HG03342 (cell line): ENCODE results near the gene DNAJC13.

Experiments used
- ATAC-seq: cut with Tn5 transposase; IDR thresholded peaks from one replicate; pipeline ENCODE4 v1.9.1; 2021; ENCODE audit warnings: mild to moderate bottlenecking, moderate library complexity; ENCODE audit not compliant: unreplicated experiment

DNAJC13 gene

DNA sequence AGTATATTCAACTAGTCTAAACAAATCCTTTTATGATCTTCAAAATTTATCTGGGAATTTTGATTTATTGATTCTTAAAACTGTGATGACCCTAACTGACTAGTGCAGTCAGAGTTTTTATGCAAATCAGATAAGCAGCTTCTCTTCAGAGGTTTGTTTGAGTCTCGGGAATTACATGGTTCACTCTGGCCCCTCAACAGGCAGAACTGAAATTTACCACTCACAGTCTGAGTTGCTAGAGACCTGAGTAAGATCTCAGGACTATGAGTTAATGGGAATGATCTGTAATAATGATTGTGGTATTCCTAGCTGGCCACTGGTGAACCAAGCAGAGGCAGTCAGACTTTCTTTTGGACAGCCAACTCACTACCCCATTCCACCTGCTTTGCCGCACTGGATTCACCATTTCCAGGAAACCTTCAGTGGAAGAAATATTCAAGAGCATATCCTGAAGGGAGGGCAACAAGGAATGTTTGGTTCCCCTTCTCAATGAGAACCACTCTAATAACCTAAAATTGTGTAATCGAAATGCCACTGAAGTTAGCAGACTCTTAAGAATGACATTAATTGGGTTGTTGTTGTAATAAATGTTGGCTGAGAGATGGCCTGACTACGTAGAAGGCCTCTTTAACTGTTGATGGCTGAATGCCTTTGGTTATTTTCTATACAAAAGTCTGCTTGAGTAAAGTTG, 11.5 kb upstream of the DNAJC13 start:
- no peak for ATAC-seq

DNA sequence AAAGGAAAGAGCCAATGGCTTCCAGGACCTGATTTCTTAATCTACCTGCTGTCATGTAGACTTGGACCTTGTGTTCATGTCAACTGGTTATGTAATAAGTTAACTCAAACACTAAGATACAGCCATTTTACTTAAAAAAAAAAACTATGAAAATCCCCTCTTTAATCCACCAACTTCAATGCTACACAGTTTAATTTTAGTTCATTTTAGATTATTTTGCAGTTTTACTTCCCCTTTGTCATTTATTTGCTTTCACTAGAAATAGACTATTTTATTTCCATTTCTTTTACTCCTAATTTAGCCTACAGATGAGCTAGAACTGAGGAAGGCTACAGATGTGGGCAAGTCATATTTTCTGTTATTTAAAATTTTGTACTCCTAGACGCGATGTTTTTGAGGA, 10.7 kb upstream of the DNAJC13 start:
- no peak for ATAC-seq

DNA sequence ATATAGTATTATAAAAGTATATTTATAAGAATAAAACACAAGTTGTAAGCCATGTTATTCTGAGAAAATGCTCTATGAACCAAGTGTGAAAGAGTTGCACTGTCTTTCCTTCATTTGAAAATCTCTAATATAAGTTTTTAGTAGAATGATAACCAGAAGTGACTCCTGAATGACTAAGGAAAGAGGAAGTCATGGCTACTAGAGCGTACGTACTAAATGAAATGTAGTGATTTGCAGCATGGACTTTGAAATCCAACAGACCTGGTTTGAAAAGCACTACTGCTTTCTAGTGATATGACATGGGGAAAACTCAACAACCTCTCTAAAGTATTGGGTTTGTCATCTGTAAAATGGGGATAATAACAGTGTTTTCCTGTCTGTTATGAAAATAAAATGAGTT, 10.3 kb upstream of the DNAJC13 start:
- no peak for ATAC-seq

DNA sequence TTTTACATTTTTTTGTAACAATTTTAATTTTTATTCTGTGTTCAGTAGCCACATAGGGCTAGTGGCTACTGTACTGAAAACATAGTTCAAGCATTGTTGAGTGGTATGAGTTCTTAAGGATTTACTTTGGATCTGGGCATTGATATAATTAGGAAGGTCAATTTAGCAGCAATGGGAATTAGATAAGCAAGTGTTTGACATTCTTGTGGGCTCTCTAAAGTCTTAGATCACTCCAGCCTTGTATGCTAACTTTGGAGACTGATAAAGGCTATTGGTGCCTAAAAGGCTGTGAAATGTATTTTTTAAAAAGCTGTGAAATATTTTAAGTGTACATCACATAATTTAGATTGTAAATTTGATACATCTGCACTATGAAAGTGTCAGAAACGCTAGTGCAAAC, 2.5 kb upstream of the DNAJC13 start:
- ATAC-seq = no peak

DNA sequence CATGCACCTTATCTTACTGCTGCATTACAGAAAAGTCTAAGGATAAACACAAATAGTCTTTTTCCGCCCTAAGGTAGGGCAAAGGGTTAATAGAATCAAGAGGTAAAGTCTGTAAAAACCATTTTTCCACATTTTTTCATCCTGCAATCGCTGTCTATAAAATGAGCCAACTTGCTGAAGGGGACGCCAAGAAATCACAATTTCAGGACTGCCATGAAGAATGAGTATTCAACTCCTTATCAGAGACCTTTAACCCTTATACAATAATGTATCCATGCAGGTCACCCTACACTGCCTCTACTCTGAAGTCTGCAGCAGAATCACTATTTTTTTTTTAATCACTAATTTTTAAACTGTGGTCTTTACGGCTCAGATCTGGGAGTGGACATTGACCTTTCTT, 1.1 kb upstream of the DNAJC13 start:
- no peak for ATAC-seq

DNA sequence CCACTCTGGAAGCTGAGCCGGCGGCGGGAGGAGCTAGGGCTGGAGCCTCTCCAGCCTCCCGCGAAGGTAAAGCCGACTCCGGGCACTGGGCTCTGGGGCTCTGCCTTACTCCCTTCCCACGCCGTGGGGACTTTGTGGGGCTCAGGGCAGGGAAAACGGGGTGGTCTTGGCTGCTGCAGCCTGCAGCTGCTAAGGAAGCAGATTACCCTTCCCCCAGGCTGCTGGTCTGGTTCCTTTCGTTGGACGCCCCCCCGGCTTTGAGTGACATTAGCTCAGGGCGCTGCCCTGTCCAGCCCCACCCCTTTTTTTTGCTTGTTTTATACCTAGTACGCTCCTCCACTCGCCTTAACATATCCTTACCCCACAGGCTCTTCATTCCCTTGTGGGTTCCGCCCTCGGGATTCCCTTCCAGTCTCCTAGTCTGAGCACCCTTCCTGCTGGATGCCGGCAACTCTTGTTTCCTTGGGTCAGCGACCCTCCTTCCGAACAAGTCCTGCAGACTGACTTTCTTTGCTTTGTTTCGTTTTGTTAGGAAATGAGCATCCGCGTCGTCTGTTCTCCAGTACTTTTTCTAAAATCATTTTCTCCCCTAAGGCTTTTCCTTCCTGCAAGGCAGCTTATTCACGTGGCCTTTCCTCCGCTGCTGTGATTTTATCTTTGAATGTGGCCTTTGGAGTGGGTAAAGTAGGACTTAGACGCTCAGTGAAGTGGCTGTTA, 551 bp downstream of the DNAJC13 start:
- peak; percentile 51 for ATAC-seq

DNA sequence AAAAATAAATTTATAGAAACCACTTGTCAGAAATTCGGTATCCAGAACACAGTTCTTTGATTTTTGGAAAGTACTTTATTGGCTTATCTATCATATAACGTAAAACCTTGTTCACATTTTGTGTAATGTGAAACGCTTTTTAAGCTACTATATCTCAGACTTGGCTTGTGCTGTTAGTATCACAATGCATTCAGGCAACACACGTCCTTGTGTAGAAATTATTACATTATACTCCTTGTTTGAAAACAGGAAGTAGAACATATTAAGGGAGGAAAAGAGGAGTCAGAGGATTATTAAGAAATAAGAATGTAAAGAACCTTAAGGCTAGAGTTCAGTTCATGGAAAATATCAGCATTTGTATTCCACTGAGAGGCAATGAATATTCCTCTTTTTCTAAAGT, 1.6 kb downstream of the DNAJC13 start:
- no peak for ATAC-seq

DNA sequence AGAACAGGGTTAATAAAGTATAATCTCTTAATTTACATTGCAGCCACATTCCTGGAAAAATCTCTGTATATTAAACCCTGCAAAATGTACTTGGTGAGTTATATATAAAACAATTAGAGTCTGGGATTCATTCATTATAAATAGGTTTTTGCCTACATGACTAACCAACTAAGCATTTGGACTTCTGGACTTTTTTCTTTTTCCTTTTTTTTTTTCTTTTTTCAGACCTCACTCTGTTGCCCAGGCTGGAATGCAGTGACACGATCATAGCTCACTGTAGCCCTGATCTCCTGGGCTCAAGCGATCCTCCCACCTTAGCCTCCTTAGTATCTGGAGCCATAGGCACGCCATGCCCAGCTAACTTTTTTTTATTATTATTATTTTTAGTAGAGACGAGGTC, 4.5 kb downstream of the DNAJC13 start:
- ATAC-seq = no peak

DNA sequence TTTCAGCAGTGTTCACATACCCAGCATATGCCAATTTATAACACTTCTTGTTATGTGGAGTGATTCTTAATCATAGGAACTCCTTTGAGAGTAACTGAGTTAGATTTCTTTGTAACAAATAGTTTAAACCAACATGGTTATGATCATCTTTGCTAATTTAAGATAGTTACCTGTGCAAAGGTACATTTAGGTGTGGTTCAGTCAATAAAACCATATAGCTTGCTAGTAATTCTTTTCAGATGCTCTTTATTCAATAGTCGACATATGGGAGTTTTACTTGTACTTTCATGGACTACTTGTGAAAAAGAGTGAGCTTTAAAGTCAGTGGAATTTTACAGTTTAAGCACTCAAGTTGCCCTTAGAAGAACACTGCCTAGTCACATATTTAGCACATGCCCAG, 5.2 kb downstream of the DNAJC13 start:
- ATAC-seq = no peak

DNA sequence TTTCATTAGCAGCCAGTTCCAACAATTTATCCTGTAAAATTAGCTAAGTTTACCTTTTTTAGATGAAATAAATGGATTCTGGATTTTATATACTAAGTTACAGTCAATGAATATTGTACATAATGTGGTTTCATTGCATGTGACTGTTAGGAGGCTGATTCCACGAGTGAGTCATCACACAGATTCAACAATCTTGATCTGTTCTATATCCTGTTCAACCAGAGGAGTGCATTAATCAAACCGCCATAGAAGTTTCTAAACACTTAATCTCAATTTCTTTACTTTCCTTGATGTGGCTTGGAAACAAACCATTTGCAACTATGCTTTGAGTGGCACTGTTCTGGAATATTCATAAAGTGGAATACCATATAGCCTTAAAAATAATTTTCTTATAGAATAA, 15.3 kb downstream of the DNAJC13 start:
- ATAC-seq = no peak

DNA sequence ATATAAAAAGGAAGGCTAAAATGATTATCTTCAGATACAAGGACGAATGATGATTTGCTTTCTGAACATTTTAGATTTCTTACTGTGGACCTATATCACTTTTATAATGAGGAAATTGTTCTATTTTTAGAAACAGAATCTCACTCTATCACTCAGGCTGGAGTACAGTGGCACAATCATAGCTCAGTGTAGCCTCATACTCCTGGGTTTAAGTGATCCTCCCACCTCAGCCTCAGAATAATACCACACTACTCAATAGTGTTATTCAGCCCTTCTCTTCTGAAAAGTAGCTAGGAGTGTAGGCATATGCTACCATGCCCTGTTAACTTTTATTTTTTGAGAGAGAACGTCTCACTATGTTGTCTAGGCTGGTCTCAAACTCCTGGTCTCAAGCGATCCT, 15.8 kb downstream of the DNAJC13 start:
- no peak for ATAC-seq

DNA sequence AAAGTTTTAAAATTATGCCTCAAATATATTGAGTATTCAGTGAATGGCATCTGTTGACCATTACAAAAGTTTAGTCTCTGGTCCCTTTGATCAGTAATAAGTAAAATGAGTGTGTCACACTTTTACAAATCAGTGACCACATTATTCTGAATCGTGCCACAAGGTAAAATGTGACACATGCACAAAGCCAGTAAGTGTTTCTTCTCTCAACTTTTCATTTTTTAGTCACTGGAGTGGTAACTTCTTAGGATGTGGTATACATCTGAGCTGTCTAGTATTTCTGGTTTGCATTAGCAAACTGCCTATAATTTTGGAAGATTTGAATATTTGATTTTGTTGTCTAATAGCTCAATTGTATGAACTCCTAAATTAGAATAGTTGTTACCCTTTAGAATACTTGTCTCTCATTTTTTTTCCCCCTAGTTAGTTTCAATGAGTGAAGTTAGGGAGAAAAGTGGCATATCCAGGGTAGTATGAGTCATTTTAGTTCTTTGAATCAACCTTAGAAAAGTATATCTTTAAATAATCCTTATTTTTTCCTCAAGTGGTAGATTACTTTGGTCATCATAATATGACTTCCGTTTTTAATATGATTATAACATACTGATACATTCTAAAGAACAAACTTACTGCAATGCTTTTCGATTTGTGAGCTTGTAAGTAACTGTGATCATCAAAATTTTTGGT, 18.1 kb downstream of the DNAJC13 start:
- no peak for ATAC-seq

DNA sequence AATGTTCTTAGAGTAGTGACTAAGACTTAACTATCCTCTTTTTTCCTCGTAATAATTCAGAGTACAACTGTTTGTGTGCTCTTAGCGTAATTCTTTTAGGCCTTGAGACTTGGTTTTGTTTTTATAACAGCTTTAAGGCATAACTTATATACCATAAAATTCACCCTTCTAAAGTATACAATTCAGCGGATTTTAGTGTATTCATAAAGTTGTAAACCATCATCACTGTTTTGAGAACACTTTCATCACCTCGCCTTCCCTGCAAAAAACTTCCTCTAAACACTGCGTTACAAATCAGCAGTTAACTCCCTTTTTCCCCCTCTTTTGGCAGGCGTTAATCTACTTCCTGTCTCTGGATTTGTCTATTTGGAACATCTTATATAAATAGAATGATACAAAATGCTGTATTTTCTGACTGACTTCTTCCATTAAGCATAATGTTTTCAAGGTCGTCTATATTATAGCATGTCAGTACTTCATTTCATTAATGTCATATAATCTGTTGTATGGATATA, 18.7 kb downstream of the DNAJC13 start:
- no peak for ATAC-seq

DNA sequence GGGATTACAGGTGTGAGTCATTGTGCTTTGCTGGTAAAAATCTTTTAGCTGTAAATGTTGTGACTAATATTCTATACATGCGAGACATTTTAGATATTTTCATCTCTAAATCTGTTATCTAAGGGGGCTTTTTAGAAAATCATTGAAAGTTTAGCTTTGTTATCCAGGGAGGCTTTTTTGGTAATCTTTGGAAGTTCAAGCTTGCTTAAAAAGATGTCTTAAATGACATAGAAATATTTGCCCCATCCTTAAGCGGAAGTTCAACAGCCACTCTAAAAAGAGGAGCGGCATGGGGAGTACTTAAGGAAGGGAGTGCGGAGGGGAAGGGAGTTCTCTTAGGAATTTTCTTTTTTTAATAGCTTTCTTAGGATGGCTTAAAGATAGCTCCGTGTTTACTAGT, 26.1 kb downstream of the DNAJC13 start:
- no peak for ATAC-seq

DNA sequence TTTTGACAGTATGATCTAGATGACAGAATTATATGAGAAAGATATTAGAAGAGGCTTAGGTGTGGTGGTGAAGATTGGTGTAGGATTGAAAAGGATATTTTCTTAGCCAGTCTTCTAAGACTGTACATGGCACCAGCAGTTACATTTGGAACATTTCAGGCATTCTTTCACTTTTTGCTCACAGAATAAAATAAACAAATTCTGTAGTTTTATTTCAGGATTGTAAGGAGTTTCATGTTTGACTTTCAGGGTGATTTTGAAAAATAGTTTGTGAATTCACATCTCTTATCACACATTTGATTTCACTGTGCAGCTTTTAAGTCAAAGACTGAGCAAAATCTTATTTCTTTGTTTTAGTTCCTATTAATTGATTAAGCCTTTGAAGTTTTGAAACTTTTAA, 27.1 kb downstream of the DNAJC13 start:
- ATAC-seq = no peak

DNA sequence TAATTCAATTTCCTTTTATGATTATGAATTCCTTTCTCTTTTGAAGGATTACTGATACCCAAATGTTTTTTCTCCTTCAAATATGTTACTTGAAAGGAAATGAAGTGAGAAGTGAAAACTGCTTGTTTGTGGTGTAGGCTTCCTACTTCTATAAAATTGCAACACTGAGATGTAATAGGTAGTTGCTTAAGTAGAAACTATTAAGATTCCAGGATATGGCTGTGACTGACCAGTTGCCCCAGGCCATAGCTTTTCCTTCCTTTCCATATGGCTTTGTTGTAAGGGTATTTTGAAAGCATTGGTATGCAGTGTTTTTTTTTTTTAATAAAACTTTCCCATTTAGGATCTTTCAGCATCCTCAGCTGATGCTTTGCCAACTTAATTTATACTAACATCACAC, 28.5 kb downstream of the DNAJC13 start:
- ATAC-seq = no peak

DNA sequence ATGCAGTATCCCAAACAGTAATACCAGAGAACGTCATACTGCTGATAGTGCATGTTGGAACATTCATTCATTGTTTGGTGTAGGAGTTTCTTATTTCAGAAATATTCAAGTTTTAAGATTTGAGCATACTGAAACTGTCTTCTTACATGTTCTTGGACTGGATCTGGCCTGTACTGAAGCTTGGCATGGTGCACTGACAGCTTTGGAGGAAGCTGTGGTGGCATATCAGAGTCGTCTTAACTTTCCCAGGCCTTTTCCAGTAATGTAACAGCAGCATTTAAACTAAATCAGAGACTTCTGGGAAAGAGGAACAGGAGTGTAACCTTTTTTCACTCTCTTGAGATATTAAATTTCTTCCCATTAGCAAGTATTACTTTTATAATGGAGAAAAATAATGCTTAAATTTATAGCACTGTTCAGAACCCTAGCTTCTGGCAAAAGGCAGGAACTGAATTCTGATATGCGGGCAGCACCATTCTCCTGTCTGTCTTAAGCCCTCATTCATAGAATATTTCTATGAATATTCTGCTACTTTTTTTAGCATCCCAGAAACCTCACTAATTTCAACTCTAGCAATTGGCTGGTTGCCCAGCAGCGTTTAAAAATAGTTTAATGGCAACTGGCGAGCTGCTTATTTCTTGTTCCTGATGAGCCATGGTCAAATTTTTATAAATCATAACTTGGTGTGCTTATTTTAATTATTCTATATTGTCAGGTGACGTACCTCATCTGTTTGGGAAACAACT, 31.1 kb downstream of the DNAJC13 start:
- no peak for ATAC-seq

DNA sequence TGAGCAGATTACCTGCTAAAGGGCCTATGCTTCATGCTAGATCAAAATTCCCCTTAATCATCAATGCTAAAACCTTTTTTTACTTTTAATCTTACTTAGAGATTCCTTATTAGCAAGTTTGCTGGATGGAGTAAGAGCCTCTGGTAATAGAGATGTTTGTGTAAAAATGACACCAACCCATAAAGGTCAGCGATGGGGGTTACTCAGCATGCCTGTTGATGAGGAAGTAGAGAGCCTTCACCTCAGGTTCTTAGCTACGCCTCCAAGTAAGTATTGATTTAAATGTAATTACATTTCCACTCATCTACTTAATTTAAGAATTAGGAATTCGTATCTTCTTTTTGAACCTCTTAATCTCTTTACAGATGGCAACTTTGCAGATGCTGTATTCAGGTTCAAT, 38.8 kb downstream of the DNAJC13 start:
- ATAC-seq = no peak

DNA sequence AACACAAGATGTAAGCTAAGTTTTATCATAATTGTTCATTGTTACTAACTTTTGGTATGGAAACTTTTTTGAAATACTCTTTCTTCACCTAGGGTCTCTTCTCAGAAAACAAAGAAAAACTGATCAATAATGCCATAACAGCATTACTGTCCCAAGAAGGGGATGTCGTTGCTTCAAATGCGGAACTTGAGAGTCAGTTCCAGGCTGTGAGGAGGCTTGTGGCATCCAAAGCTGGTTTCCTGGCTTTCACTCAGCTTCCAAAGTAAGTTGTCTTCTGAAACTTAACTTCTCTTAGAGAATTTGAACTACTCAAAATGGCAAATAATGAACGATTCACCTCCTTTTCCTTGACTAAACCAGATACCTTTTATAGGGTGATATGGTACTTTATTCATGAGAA, 39.3 kb downstream of the DNAJC13 start:
- ATAC-seq = no peak

DNA sequence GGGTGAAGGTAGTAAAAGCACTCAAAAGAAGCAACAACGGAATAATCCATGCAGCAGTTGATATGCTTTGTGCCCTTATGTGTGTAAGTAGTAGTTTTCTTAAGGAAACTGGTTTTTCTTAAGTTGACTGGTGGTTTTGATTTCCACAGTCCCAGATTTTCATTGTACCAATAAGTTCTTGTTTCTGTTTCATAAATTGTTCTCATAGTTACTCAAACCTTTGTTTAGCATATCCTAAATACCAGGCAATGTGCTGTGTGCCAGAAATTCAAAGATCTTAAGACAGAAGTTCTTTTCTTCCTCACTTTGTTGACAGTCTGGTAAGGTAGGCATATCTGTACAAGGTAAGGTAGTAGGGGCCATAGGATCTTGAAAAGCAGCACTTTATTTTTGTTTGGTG, 40.0 kb downstream of the DNAJC13 start:
- no peak for ATAC-seq

DNA sequence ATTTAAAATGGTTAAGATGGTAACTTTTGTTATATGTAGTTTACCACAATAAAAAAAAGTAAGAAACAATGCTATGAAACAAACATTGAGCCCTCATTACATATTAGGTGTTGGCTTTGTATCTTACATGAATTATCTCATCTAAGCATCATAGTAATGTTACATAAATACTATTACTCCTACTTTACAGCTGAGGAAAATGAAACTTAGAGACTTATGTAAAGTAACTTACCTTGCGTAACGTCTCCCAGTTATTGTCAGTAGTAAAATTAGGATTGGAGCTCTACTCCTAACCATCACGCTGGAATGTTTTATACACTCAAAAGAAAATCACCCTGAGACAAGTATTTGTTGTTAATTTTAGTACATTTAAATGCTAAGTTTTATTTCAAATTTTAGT, 42.2 kb downstream of the DNAJC13 start:
- ATAC-seq = no peak
